DMS153 treated with DMSO at 0.1 percent for 48 hours (cell line): ENCODE measurements around the gene ULK4.
"Not testable (repeated sequence)": the region's sequence is repeated elsewhere in the genome, so short reads cannot be mapped to it uniquely, and the experiment has no call there.

Experiments
- DNase-seq: peaks from one replicate; lab custom pipeline; 2025; ENCODE audit not compliant: unreplicated experiment; lab: John Stamatoyannopoulos, UW

ULK4 gene

DNA sequence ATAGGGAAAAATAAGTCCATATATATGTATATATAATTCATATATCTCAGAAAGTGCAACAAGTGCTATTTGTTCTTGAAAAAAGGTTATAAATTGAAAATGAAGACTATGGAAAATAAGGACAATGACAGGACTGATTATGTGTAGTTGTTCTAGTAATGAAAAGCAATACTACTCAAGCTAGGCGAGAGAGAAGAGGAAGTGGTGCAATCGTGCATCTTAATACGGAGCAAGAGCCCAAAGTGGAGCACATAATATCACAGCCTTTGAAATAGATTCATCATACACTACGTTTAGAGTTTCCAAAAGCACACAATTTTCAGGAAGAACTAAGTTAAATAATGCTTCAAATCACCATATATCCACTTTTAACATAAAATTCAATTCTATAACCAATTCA lies 87.9 kb downstream of the ULK4 start:
- DNase-seq = no peak

DNA sequence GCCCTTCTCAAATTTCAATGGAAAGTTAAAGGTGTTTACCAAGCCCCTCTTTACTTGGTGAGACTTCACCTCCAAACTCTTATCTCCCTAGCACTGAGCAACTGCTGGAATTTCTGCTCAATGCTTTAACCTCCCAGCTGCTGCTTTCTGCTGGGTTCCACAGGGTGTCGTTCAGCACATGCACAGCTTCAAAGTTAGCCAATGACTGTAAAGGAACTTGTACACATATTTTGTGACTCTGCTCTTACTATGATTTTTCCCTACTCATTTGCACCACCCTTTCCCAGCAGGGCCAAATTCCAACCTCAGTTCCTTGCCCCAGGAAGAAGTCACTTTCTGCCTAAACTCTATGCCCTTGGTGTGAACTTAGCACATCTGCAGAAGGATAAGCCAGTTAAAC lies 89.7 kb downstream of the ULK4 start:
- DNase-seq = no peak

DNA sequence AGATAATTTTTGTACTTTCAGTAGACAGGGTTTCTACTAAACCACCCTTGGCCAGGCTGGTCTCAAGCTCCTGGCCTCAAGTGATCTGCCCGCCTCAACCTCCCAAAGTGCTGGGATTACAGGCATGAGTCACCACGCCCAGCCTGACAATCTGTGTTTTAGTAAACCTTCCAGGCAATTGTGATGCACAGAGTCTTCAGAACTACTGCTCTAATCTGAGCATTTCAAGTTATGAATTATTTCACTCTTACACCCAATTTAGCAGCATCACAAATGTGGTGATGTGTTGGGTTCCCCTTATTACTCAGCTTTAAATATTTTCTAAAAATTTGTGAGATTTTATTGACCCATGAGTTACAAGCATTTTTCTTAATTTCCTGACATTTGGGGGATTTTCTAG lies 94.4 kb downstream of the ULK4 start:
- no peak for DNase-seq

DNA sequence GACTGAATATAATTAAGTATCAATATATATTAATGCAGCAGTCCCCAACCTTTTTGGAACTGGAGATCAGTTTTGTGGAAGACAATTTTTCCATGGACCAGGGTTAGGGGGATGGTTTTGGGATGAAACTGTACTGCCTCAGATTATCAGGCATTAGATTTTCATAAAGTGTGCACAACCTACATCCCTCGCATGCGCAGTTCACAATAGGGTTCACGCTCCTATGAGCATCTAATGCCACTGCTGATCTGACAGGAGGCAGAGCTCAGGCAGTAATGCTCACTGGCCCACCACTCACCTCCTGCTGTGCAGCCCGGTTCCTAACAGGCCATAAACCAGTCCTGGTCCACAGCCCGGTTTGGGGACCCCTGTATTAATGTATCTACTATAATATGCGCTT lies 95.6 kb downstream of the ULK4 start:
- DNase-seq = no peak

DNA sequence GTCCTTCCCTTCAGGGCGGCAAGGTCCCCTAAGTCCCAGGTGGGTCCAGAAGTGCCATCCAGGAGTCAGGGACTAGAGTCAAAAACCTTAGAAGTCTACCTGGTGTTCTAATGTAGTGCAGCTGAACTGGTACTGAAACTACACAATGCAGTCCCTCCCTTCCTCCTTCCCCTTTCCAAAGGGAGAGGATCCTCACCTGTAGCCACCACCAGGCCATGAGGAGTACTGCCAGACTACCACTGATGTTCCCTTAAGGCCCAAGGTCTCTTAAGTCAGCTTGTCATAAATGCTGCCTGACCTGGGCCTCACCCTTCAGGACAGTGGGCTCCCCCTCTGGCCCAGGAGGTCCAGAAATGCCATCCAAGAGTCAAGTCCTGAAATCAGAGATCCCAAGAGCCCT lies 98.9 kb downstream of the ULK4 start:
- no peak for DNase-seq

DNA sequence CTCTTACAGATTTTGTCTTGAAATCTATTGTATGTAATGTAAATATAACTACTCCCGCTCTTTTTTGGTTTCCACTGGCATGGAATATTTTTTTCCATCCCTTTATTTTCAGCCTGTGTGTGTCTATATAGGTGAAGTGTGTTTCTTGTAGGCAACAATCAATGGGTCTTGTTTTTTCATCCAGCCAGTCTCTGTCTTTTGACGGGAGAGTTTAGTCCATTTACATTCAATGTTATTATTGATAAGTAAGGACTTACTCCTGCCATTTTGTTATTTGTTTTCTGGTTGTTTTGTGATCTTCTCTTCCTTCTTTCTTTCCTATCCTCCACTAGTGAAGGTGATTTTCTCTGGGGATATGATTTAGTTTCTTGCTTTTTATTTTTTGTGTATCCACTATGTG lies 101.4 kb downstream of the ULK4 start:
- DNase-seq = not testable (repeated sequence)

DNA sequence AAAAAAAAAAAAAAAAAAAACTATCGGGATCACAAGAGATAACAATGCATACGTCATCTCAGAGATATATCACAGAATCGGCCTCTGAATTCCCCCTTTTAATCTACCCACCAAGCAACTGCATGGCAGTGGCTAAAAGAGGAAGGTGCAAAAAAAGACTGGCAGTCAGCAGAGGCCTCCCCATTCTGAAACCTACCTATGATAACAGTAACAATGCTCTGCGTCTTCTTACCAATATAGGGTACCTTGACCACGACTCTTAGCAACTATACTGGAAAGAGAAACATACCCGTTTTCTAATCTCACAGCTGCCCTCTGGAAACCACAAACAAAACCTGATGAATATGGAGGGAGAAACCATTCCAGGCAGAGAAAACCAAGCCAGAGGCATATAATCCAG lies 106.9 kb downstream of the ULK4 start:
- DNase-seq = no peak

DNA sequence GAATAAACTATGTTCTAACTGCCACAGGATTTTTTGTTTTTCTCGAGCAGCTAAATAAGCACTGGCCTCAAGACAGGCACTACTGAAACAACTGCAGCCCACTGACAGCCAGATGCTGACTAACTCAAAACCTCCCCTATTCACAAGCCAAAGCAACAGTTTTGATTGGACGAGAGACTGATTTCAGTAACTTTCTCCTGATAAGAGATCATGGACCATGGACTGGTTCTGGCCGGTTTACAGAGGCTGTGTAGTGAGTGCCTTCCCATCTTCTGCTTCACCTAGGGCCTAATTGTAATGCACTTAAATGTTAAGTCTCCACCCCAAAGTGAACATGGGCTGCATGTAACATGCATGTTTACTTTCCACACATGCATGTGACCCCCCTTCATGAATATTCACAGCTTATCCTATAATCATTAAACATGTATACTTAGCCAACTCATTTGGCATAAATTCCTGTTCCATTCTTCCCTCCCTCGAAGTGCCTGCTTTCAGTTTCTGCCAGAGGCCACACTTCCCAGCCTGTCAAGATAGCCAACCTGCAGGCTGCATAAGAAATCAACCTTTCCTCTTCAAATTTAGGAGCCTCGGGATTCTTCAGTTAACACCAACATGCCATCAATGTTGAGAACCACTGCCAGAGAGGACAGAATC lies 108.2 kb downstream of the ULK4 start:
- no peak for DNase-seq

DNA sequence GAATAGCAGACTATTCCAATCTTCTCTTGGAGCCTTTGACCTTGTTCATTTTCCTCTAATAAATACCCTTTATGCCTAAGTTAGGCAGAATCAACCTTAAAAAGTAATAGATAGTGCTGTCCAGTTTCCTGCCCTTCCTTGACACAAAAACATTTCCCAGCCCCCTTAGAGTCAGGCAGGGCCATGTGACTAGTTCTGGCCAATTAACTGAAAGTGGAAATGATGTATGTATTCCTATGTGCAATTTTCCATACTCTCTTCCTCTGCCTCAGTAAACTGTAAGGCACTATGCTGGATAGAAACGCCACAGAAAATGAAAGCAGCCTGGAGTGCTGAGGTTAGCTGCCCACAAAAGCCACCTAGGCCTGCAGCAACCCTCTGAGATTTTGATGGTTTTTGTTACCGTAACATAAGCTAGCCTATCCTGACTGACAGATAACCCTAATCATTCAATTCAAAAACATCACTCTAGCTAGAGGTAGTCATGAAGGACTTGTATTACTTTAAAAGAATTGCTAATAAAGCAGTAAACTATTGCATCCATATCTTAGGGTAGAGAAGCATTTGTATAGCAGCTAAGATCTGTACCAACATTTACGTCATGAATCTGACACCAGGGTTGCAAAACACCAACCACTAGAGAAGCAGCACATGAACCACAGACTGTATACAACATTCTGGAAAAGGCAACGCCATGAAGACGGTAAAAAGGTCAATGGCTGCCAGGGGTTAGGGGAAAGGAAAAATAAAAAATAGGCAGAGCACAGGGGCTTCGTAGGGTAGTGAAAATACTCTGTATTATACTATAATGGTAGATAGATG lies 112.9 kb downstream of the ULK4 start:
- DNase-seq = no peak

DNA sequence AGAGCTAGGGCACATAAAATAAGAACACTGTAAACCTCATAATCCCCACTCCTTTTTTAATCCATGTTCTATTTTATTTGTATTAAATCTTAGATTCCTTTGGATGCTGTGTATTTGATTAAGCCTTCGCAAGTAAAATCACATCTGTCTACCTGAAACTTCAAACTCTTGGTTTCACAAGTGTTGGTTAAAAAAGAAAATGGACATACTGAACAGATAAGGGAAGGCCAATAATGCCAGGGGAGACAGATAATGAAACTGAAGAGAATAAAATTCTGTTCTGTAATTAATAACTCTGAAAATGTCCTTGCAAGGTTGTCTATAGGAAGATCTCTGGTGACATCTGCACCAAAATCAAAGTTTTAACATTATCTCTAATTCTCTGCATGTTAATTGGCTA lies 114.2 kb downstream of the ULK4 start:
- no peak for DNase-seq

DNA sequence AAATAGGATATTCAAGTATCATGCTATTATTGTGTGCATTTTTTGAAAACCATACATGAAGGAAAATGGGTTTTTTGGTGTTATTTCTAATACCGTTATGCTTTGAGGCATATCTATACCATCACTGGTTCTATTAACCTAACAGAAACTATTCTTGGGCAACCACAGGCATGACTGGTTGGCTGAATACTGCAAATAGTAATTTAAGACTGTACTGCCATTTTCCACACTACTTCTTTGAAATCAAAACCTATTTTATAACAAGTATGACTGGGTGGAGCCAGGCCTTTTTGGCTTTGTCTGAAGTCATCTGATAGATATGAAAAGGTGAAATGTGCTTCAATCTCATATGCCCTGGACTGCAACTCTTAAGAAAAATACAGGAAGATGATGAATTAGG lies 115.1 kb downstream of the ULK4 start:
- DNase-seq = no peak

DNA sequence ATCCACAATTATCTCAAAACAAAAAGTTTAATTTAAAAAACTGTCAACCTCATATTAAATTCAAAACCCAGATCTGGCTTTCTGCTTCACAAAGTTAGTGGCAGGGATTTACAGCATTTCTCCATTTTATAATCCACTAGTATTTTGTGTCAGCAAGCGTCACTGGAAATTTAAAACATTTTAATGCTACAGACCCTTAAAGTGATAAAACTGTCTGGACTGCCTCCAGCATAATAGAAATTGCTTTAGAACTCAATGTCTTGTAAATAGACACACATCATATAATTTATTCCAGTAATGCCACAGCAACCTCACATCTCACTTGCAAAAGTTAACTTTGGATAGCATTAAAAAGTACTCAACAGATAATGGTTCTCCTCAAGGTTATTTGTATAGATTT lies 116.1 kb downstream of the ULK4 start:
- no peak for DNase-seq

DNA sequence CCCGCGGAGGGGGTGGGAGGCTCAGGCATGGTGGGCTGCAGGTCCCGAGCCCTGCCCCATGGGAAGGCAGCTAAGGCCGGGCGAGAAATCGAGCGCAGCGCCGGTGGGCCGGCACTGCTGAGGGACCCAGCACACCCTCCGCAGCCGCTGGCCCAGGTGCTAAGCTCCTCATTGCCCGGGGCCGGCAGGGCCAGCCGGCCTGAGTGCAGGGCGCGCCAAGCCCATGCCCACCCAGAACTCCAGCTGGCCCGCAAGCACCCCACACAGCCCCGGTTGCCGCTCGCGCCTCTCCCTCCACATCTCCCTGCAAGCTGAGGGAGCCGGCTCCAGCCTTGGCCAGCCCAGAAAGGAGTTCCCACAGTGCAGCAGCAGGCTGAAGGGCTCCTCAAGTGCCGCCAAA lies 117.6 kb downstream of the ULK4 start:
- not testable (repeated sequence) for DNase-seq

DNA sequence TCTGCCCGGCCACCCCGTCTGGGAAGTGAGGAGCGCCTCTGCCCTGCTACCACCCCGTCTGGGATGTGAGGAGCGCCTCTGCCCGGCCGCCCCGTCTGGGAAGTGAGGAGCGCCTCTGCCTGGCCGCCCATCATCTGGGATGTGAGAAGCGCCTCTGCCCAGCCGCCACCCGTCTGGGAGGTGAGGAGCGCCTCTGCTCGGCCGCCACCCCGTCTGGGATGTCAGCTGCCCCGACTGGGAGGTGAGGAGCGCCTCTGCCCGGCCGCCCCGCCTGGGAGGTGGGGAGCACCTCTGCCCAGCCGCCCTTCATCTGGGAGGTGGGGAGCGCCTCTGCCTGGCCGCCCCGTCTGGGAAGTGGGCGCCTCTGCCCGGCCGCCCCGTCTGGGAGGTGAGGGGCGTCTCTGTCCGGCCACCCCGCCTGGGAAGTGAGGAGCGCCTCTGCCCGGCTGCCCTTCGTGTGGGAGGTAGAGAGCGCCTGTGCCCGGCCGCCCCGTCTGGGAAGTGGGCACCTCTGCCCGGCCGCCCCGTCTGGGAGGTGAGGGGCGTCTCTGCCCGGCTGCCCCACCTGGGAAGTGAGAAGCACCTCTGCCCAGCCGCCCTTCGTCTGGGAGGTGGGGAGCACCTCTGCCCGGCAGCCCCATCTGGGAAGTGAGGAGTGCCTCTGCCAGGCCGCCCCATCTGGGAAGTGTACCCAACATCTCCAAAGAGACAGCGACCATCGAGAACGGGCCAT lies 120.8 kb downstream of the ULK4 start:
- not testable (repeated sequence) for DNase-seq

DNA sequence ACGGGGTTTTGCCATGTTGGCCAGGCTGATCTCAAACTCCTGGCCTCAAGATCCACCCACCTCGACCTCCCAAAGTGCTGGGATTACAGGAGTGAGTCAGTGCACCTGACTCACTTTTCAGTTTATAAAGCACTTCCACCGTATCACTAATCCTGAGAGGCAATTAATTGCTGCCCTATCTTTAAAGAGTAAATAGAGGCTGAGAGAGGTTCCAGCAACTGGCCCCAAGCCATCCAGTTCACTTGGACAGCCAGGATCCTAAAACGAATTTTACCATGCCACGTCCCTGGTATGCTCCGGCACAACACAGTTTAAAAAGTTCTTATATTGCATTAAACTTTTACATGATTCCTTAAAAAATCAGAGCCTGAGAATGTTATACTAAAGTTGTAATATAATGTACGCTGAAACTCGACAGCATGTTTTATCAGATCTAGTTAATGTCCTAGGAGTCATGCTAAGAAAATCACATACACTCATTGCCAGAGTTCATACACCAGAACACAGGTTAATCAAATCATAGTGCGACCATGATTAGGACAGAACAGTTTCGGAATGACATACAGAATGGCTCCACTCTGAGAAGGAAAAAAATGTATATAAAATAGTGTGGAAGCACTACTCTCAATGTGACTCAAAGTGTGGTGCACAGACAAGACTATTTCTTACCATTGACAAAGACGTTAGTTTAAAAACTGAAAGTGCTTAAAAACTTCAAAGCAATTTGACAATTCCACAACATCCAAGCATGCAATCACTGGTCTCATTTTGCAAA lies 125.4 kb downstream of the ULK4 start:
- no peak for DNase-seq

DNA sequence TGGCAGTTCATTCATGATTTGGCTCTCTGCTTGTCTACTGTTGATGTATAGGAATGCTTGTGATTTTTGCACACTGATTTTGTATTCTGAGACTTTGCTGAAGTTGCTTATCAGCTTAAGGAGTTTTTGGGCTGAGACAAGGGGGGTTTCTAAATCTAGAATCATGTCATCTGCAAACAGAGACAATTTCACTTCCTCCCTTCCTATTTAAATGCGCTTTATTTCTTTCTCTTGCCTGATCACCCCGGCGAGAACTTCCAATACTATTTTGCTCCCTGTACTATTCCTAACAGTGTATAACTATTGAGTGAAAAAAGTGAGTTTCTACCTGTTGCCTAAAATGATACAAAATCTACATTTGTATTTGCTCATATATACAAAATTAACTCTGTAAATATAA lies 128.3 kb downstream of the ULK4 start:
- DNase-seq = no peak

DNA sequence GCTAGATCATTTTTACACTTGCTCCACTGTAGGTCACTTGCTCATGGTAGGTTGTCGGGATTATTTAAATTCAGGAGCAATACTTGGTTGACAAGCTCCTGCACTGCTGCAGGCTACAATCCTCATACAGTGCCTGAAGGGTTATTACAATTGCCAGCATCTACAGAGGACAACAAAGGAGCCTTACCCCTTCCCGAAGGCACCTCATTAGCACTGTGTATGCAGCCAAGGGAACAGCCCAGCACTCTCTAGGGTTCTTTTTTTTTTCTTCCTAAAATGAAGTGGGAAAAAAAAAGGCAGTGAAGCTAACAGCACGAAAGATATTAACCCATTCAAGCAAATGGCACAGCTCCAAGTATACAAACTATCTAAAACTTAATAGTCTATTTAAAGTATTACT lies 142.7 kb downstream of the ULK4 start:
- no peak for DNase-seq

DNA sequence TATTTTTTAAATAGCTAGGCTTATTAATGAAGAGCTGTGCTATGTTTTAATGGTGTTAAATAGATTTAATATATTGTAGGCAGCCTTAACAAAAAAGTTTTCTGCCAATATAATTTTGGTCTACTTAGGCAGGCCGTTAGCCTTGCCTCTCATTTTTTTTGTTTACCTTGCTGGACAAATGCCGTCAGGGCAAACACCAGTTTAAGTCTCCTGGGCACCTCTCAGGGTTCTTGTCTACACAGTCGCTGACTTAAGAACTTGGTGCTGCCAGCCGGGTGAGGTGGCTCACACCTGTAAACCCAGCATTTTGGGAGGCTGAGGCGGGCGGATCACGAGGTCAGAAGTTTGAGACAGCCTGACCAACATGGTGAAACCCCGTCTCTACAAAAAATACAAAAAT lies 153.3 kb downstream of the ULK4 start:
- no peak for DNase-seq

DNA sequence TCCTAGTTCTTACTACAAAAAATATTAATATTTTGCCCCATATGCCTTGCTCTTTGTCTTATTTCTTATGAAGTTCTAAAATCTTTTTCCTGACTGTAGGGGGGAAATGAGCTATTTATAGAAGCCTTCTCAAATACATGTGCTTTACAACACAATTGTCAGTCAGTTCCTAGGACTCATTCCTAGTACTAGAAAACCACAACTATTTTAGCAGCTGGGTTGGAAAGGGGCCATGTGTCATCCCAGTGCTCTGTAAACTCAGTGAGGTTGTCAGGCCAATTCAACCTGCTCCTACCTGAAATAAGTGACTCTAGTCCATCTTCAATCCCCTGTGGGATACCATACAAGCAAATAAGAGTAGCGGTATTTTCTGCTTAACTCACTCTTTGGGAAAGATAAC lies 153.8 kb downstream of the ULK4 start:
- DNase-seq = no peak

DNA sequence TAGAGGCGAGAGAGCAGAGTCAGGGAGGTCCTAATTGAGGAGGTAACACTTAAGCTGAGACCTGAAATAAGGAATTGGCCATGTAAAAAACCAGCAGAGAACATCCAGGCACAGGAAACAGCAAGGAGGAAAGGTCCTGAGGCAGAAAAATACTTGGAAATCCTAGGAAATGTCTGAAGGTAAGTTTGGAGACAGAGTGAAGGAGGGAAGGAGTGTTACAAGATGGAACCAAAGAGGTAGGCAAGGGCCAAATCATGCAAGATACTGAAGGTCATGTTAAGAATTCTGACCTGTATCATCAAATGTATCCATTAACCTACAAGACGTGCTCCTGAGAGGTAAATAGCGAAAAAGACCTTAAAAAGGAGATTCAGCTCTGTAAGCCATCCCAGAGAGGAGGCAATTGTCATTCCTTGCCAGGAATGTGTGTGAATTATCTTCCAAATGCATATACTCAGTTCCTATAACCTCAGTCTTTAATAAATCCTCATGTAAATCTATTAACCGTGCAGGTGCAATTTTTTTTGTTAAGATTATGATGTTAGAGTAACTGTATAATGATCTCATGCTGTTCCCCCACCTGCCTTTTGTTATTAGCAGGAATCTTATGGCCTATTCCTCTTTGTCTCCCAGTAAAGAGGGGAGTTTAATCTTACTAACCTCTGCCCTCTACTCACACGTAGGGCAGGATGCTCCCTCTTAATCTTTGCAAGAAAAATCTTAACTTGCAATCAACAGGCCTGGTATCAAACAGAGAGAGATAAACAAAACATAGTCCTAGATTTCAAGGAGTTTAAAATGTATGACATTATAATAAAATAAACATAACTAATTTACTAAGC lies 166.9 kb downstream of the ULK4 start:
- no peak for DNase-seq
